Endothelial cell of umbilical vein (primary cell): Measurements from ENCODE around the gene PLEKHD1. TPM values are rescaled to one million over a fixed set of nuclear protein-coding genes. Genes with fewer than 3 reads are reported as not detected.

Source experiments
- BruUV-seq: library from RNA; stranded (reverse); fragments of 400-500 nt; replicated peaks from 2 replicates; lab custom pipeline; 2021; lab: Mats Ljungman, UMichigan
- CTCF ChIA-PET: fragments of 300-600, 350-600 bp; sonication (Branson Sonifier 250); formaldehyde crosslinking; loops from one replicate; lab custom pipeline; 2021; ENCODE audit warnings: antibody characterized with exemption, inconsistent platforms; lab: Charles Lee
- POLR2A ChIA-PET: fragments of 300-600, 350-600 bp; sonication (Branson Sonifier 250); formaldehyde crosslinking; loops from one replicate; lab custom pipeline; 2021; ENCODE audit warnings: antibody characterized with exemption, inconsistent platforms; lab: Charles Lee
- DNase-seq: peaks from one replicate; pipeline ENCODE4 v3.0.0-alpha.2; 2011; ENCODE audit warnings: low read depth, low spot score
- FAIRE-seq: peaks from 2 replicates; lab custom pipeline; 2011; peaks lifted over from hg19 to GRCh38; lab: Jason Lieb, UNC
- H2AFZ ChIP-seq: 2 replicates; pipeline ENCODE4 v1.6.0; 2012; ENCODE audit warnings: low read depth, low read length, control low read depth, inconsistent platforms
- H3K27ac ChIP-seq: 2 replicates; pipeline ENCODE4 v1.5.1; 2011; ENCODE audit warnings: low read depth, mild to moderate bottlenecking, control low read depth, low read length, moderate library complexity; ENCODE audit not compliant: insufficient read depth
- H3K27me3 ChIP-seq, 2 experiments: 2 replicates each; pipeline versions ENCODE4 v1.6.0 to v1.6.1; 2011; ENCODE audit warnings: low read length in 2 of 2, mixed read lengths in 1 of 2; ENCODE audit not compliant: control insufficient read depth in 2 of 2, insufficient read depth in 2 of 2
- H3K36me3 ChIP-seq, 2 experiments: 2 replicates in 1 of 2; 3 replicates in 1 of 2; pipeline ENCODE4 v1.5.1; 2011; ENCODE audit warnings: low read length in 2 of 2, mild to moderate bottlenecking in 1 of 2, moderate library complexity in 1 of 2; ENCODE audit not compliant: control insufficient read depth in 2 of 2, insufficient read depth in 2 of 2; ENCODE audit errors: extremely low read depth in 1 of 2
- H3K4me1 ChIP-seq: 3 replicates; pipeline ENCODE4 v1.5.1; 2011; ENCODE audit warnings: mild to moderate bottlenecking, low read length; ENCODE audit not compliant: control insufficient read depth, insufficient read depth; ENCODE audit errors: extremely low read depth
- H3K4me2 ChIP-seq: 2 replicates; pipeline ENCODE4 v1.6.1; 2011; ENCODE audit warnings: low read length, control low read depth, mixed read lengths; ENCODE audit not compliant: insufficient read depth
- H3K4me3 ChIP-seq, 3 experiments: fragments of 200-600 bp in 1 of 3; sonication (generic), shearing (Covaris generic) in 1 of 3; replicated peaks in 1 of 3; 2 replicates each; pipeline ENCODE4 v1.5.1; 2011 to 2016; ENCODE audit warnings: control low read depth in 3 of 3, low read length in 3 of 3, mild to moderate bottlenecking in 2 of 3, inconsistent platforms in 1 of 3, low read depth in 1 of 3, moderate library complexity in 1 of 3; ENCODE audit not compliant: insufficient read depth in 1 of 3
- H3K79me2 ChIP-seq: 2 replicates; pipeline ENCODE4 v1.6.0; 2012; ENCODE audit warnings: low read length, inconsistent platforms; ENCODE audit not compliant: control insufficient read depth, insufficient read depth
- H3K9ac ChIP-seq: replicated peaks from 2 replicates; pipeline ENCODE3; 2011; ENCODE audit warnings: low read length, control low read depth; ENCODE audit not compliant: insufficient read depth; ENCODE audit errors: extremely low read depth
- H3K9me1 ChIP-seq: replicated peaks from 3 replicates; pipeline ENCODE4 v1.6.0; 2011; ENCODE audit warnings: mild to moderate bottlenecking, low read length; ENCODE audit not compliant: control insufficient read depth, insufficient read depth; ENCODE audit errors: extremely low read depth
- H3K9me3 ChIP-seq: replicated peaks from 2 replicates; pipeline ENCODE4 v1.5.1; 2012; ENCODE audit warnings: low read length, inconsistent platforms; ENCODE audit not compliant: control insufficient read depth, insufficient read depth
- H4K20me1 ChIP-seq: replicated peaks from 2 replicates; pipeline ENCODE3; 2011; ENCODE audit warnings: mild to moderate bottlenecking, low read length; ENCODE audit not compliant: control insufficient read depth, insufficient read depth; ENCODE audit errors: extremely low read depth
- CTCF ChIP-seq, 2 donors: IDR thresholded peaks; 1 replicate in 1 of 2; 2 replicates in 1 of 2; pipeline ENCODE4 v1.5.1; 2011; ENCODE audit warnings: low read length in 2 of 2, mild to moderate bottlenecking in 2 of 2, moderate library complexity in 2 of 2, control low read depth in 1 of 2, inconsistent platforms in 1 of 2, low read depth in 1 of 2; ENCODE audit not compliant: insufficient read depth in 1 of 2; ENCODE audit errors: extremely low read depth in 1 of 2
- EZH2 ChIP-seq: IDR thresholded peaks from 2 replicates; pipeline ENCODE4 v1.6.1; 2012; ENCODE audit warnings: borderline replicate concordance, low read depth, mild to moderate bottlenecking, moderate library complexity, low read length, inconsistent platforms; ENCODE audit not compliant: severe bottlenecking
- FOS ChIP-seq: IDR thresholded peaks from 2 replicates; pipeline ENCODE4 v1.6.1; 2011; ENCODE audit warnings: mild to moderate bottlenecking, low read length, moderate library complexity, borderline replicate concordance; ENCODE audit not compliant: insufficient read depth
- GATA2 ChIP-seq: IDR thresholded peaks from 2 replicates; pipeline ENCODE4 v1.7.0; 2011; ENCODE audit warnings: low read depth, mild to moderate bottlenecking, moderate library complexity, mixed read lengths, low read length; ENCODE audit not compliant: insufficient read length, insufficient read depth
- JUN ChIP-seq: IDR thresholded peaks from 2 replicates; pipeline ENCODE4 v1.6.1; 2011; ENCODE audit warnings: borderline replicate concordance, low read depth; ENCODE audit not compliant: insufficient read length, insufficient read depth
- MAX ChIP-seq: IDR thresholded peaks from 2 replicates; pipeline ENCODE4 v1.6.1; 2011; ENCODE audit not compliant: insufficient read depth, insufficient read length
- MYC ChIP-seq: IDR thresholded peaks from one replicate; pipeline ENCODE4 v1.6.1; 2011; ENCODE audit warnings: mild to moderate bottlenecking, low read depth, low read length
- POLR2A ChIP-seq: IDR thresholded peaks from 2 replicates; pipeline ENCODE4 v1.6.1; 2012; ENCODE audit warnings: low read depth, mild to moderate bottlenecking, control low read depth, low read length
- POLR2AphosphoS5 ChIP-seq: IDR thresholded peaks from 2 replicates; pipeline ENCODE4 v1.6.1; 2012; ENCODE audit warnings: low read depth, mild to moderate bottlenecking, control low read depth, low read length, moderate library complexity; ENCODE audit not compliant: insufficient read depth
- dilution Hi-C: fragments of 300-500 bp; cut with MboI; formaldehyde crosslinking; loops from one replicate; pipeline ENCODE4 v1.15.0; 2019; ENCODE audit warnings: low sequenced_read_pairs; ENCODE audit not compliant: extremely low pct_ligation_motif_present
- intact Hi-C: fragments of 100-400 bp; cut with micrococcal nuclease; formaldehyde crosslinking; loops from one replicate; pipeline ENCODE4 v1.10.0; 2022
- polyA plus RNA-seq, 4 experiments: library from polyadenylated mRNA; depleted of rRNA in 3 of 4; stranded (reverse) in 3 of 4; unstranded in 1 of 4; fragments of >200 nt; gene quantifications; 2 replicates each; pipeline versions ENCODE4 v1.2.1 to v1.2.3, GENCODE V29; 2011 to 2012; ENCODE audit warnings: missing spikeins in 1 of 4
- total RNA-seq: library from RNA; stranded (reverse); gene quantifications from 2 replicates; pipeline ENCODE4 v1.2.3, GENCODE V29; 2021

The PLEKHD1 gene
- total and polyA plus RNA-seq, 2 donors (not counting 3 experiments of a cell fraction or from before 2014, with no cell fraction given): 0.01 TPM; not detected in 1

GRCh38 chr14:69451941-69452340, 32.6 kb upstream of the PLEKHD1 start:
- ChIA-PET CTCF (interaction anchor here (0.8 kb wide), 1 partner anchor 8 kb away, joined by 4 read pairs; no protein-coding TSS in a partner anchor), POLR2A (no interaction called here)

More at GRCh38 chr14:69451941-69452340, 32.6 kb upstream of the PLEKHD1 start:
- Histone ChIP-seq H3K9me3 (no peaks in the 10 kb centered on the region), H3K4me3 (no peak overlapping the region), H3K4me2 (no peak overlapping the region), H2AFZ (no peak overlapping the region), H3K36me3 (peaks cover 0 to 6% of the 10 kb centered on the region in 2 experiments), H3K79me2 (no peaks in the 10 kb centered on the region), H3K9ac (no peak overlapping the region), H3K27me3 (no peaks in the 10 kb centered on the region), H4K20me1 (no peaks in the 10 kb centered on the region), H3K27ac (no peak overlapping the region), H3K9me1 (no peaks in the 10 kb centered on the region), H3K4me1 (no peaks in the 10 kb centered on the region)
- intact Hi-C loops (no loop called here), dilution Hi-C loops (no loop called here)
- DNase-seq (no peak), FAIRE-seq (no peak)
- TF ChIP-seq POLR2A (no peak), JUN (no peak), EZH2 (no peak), MAX (no peak), FOS (no peak), CTCF (IDR thresholded peaks at IDR 0.05; ENCODE audit: extremely low read depth in 1 of 2, insufficient read depth in 1 of 2, low read depth in 1 of 2, low read length in 2 of 2) (no peak), POLR2AphosphoS5 (no peak), MYC (no peak), GATA2 (no peak)
- BruUV-seq: no TSS peak
